LNCaP clone FGC (cell line): ENCODE measurements around the gene AMPD1.

Source experiments
- DNase-seq: peaks from one replicate; pipeline ENCODE4 v3.0.0-alpha.2; 2011; ENCODE audit warnings: low read depth
- H3K4me3 ChIP-seq: 2 replicates; pipeline ENCODE4 v1.5.1; 2011; ENCODE audit warnings: mild to moderate bottlenecking, low read depth, low read length, control low read depth
- CTCF ChIP-seq: IDR thresholded peaks from 2 replicates; pipeline ENCODE4 v1.5.1; 2012; ENCODE audit warnings: mild to moderate bottlenecking; ENCODE audit not compliant: control insufficient read depth, insufficient read depth; ENCODE audit errors: extremely low read depth

The AMPD1 gene

GRCh38 chr1:114695430-114696058, at the start of gene AMPD1:
Gene AMPD1 (minus strand): TSS chr1:114695546. CDS start chr1:114695471, 75 bp downstream.
- H3K4me3 ChIP-seq, result no peak within 1 kb of the TSS
- DNase-seq, result no peak
- TF ChIP-seq CTCF, result no peak

GRCh38 chr1:114741963-114742746, 46.8 kb upstream of the AMPD1 start:
- no peak for TF ChIP-seq CTCF
- no peak overlapping the region for H3K4me3 ChIP-seq
- DNase-seq, result no peak

GRCh38 chr1:114740331-114740730, 45.0 kb upstream of the AMPD1 start:
- no peak for TF ChIP-seq CTCF
- no peak overlapping the region for H3K4me3 ChIP-seq
- DNase-seq, result no peak

GRCh38 chr1:114737314-114737849, 42.0 kb upstream of the AMPD1 start:
- no peak overlapping the region for H3K4me3 ChIP-seq
- no peak for DNase-seq
- TF ChIP-seq CTCF, result no peak

GRCh38 chr1:114735479-114735878, 40.1 kb upstream of the AMPD1 start:
- no peak for TF ChIP-seq CTCF
- no peak for DNase-seq
- no peak overlapping the region for H3K4me3 ChIP-seq

GRCh38 chr1:114729782-114730181, 34.4 kb upstream of the AMPD1 start:
- DNase-seq, result no peak
- no peak for TF ChIP-seq CTCF

More at GRCh38 chr1:114729782-114730181, 34.4 kb upstream of the AMPD1 start:
- no peak overlapping the region for H3K4me3 ChIP-seq
